Nephron progenitor cell (in vitro differentiated cells): Measurements from ENCODE around the gene TTC39C.

Source experiments
- DNase-seq: peaks from one replicate; pipeline ENCODE4 v3.0.0; 2021
- H3K27ac Mint-ChIP-seq: 2 replicates; pipeline ENCODE4 v1.8.0; 2021; ENCODE audit warnings: mild to moderate bottlenecking, moderate library complexity, mixed read lengths
- H3K27me3 Mint-ChIP-seq: 2 replicates; pipeline ENCODE4 v1.8.0; 2021; ENCODE audit warnings: mild to moderate bottlenecking, low read depth, mixed read lengths; ENCODE audit not compliant: poor library complexity
- H3K36me3 Mint-ChIP-seq: 2 replicates; pipeline ENCODE4 v1.8.0; 2021; ENCODE audit warnings: low read depth, mixed read lengths
- H3K4me1 Mint-ChIP-seq: 2 replicates; pipeline ENCODE4 v1.8.0; 2021; ENCODE audit warnings: mixed read lengths
- H3K4me3 Mint-ChIP-seq: 2 replicates; pipeline ENCODE4 v1.8.0; 2021; ENCODE audit warnings: mild to moderate bottlenecking, moderate library complexity, mixed read lengths
- H3K9me3 Mint-ChIP-seq: 2 replicates; pipeline ENCODE4 v1.8.0; 2021; ENCODE audit warnings: mild to moderate bottlenecking, moderate library complexity, mixed read lengths
- TF ChIP-seq, protein P1 (sequence below): fragments of 200-600 bp; sonication (generic); IDR thresholded peaks from 2 replicates; pipeline ENCODE4 v1.5.0; 2021; ENCODE audit warnings: antibody characterized with exemption

TTC39C gene

DNA sequence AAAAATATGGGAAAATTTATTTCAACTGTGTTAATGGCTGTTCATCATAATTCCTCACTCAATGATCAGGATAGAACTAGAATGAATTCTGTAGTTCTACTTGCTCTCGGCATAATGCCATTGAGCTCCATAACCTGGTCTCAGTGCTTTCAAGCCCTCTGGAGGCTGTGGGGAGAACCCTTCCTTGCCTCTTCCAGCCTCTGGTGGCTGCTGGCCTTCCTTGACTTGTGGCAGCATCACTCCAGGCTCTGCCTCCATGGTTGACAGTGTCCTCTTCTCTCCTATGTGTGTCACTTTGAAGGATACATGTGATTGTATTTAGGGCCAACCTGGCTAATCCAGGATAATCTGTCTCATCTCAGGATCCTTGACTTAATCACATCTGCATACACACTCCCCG, 97.4 kb downstream of the TTC39C start:
- H3K9me3 Mint-ChIP-seq = no peaks in the 10 kb centered on the region
- no peak overlapping the region for H3K27ac Mint-ChIP-seq
- no peak for DNase-seq
- H3K4me1 Mint-ChIP-seq = no peaks in the 10 kb centered on the region
- no peak overlapping the region for H3K4me3 Mint-ChIP-seq
- TF ChIP-seq, protein P1, sequence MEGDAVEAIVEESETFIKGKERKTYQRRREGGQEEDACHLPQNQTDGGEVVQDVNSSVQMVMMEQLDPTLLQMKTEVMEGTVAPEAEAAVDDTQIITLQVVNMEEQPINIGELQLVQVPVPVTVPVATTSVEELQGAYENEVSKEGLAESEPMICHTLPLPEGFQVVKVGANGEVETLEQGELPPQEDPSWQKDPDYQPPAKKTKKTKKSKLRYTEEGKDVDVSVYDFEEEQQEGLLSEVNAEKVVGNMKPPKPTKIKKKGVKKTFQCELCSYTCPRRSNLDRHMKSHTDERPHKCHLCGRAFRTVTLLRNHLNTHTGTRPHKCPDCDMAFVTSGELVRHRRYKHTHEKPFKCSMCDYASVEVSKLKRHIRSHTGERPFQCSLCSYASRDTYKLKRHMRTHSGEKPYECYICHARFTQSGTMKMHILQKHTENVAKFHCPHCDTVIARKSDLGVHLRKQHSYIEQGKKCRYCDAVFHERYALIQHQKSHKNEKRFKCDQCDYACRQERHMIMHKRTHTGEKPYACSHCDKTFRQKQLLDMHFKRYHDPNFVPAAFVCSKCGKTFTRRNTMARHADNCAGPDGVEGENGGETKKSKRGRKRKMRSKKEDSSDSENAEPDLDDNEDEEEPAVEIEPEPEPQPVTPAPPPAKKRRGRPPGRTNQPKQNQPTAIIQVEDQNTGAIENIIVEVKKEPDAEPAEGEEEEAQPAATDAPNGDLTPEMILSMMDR = no peak
- H3K36me3 Mint-ChIP-seq = peaks cover 7% of the 10 kb centered on the region
- no peaks in the 10 kb centered on the region for H3K27me3 Mint-ChIP-seq

DNA sequence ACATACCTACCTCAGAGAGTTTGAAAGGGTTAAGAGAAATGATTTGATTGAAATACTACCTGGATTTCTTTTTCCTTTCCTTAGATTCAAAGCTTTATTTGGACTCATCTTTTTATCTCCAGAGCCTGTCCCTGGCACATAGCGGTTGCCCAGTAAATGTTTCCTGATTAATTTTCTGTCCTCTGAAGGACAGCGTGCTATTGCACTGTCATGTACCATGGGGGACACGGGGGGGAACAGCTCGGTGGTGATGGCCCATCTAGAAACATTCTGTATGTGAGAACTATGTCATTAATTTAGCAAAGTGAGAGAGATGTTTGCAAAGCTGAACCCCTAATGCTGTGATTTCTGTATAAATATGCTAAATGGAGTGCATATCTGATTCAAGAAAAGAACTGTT, 97.9 kb downstream of the TTC39C start:
- no peak overlapping the region for H3K27ac Mint-ChIP-seq
- no peaks in the 10 kb centered on the region for H3K4me1 Mint-ChIP-seq
- peaks cover 4% of the 10 kb centered on the region for H3K36me3 Mint-ChIP-seq

DNA sequence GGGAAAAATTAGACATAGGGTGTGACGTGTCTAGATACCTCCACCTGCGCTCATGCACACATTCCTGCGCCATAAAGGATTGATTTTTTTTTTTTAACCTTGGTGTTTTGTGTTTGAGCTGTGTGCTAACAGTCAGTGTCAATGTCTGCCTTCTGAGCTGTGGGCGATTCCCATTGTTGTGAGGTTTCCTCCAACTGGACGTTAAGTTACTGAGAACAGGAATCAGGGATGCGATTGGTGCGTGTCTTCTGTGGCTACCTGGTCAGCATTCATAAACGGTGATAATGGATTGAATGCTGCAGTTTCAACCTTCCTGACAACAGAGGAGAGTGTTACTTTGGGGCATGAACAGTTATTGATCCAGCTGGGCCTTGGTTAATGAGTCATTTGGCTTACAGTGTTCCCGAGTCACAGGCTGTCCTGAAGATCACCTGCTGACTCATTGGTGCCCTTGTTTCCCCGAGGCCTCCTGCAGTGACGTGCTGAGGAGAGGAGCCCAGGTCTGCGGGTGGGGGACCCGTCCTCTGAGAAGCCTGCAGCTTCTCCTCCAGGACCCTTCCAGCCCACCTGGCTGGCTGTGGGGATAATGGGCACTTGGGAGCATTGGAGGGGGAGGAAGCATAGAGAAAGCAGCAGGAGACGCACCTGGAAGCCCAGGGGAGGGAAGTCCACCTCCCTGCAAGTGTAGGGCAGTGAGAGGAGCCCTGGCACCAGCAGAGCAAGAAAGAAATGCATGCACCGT, 98.5 kb downstream of the TTC39C start:
- Mint-ChIP-seq H3K9me3 (no peaks in the 10 kb centered on the region), H3K4me3 (no peak overlapping the region), H3K27me3 (no peaks in the 10 kb centered on the region), H3K27ac (no peak overlapping the region), H3K36me3 (peaks cover under 1% of the 10 kb centered on the region), H3K4me1 (no peaks in the 10 kb centered on the region)
- TF ChIP-seq, protein P1 = no peak
- DNase-seq = no peak

More for the DNA sequence above, 97.9 kb downstream of the TTC39C start:
- Mint-ChIP-seq H3K27me3 (no peaks in the 10 kb centered on the region), H3K4me3 (no peak overlapping the region), H3K9me3 (no peaks in the 10 kb centered on the region)
- no peak for DNase-seq
- TF ChIP-seq, protein P1 = no peak

DNA sequence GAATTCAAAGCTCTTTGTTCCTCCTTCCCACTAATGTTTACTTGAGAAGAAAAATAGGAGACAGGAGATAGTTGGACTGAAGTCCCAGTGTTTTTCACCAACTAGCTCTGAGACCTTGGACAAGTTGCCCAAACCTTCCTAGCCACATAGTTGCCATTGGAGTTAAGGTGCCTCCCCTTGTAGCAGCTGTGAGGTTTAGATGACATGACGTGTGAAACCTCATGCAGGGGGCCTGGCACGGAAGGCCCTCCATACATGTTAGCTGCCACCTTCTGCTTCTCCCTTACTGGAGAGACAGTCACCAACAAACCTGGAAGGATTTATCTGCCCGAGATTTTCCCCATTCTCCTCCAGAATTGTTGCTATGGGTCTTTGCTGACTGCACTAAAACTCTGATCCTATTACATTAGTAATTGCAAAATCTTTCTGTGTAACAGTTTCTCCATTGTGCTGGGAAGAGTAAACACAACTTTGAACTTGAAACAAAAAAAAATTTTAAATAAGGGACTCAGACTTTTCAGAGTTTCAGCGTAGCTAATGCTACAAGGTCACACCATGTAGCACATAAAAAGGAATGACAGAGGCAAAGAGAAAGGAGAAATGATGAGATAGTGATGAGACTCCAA, 100.5 kb downstream of the TTC39C start:
- Mint-ChIP-seq H3K27ac (no peak overlapping the region), H3K4me3 (no peak overlapping the region), H3K4me1 (no peaks in the 10 kb centered on the region), H3K36me3 (peaks cover 6% of the 10 kb centered on the region), H3K9me3 (no peaks in the 10 kb centered on the region), H3K27me3 (no peaks in the 10 kb centered on the region)
- TF ChIP-seq, protein P1 = no peak
- no peak for DNase-seq

DNA sequence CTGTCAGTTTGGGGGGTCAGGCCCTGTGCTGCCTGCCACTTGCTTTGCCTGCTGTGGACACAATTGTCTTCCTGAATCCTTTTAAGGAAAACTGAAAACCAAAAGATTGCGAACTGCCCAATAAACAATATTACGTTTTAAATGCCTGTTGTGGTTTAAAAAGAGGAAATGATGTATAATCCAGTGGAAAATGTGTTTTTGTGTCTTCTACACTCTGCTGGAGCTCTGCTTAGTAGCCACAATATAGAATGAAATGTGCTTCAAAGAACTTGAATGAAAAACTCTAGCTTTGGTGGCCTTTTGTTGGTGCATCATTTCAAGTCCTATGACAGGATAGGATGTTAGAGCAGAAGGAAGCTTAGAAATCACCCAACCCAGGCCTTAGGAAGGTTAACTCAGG, 101.1 kb downstream of the TTC39C start:
- DNase-seq = no peak
- H3K4me1 Mint-ChIP-seq = no peaks in the 10 kb centered on the region
- no peaks in the 10 kb centered on the region for H3K9me3 Mint-ChIP-seq
- TF ChIP-seq, protein P1 = no peak
- H3K36me3 Mint-ChIP-seq = peaks cover 10% of the 10 kb centered on the region
- no peak overlapping the region for H3K4me3 Mint-ChIP-seq
- no peak overlapping the region for H3K27ac Mint-ChIP-seq
- H3K27me3 Mint-ChIP-seq = no peaks in the 10 kb centered on the region
